GM13977 (cell line): Measurements from ENCODE around the gene ATG9A.
A peak's percentile ranks its signal among the peaks of the same experiment; 100 is the strongest.

Source experiments
- DNase-seq: peaks from one replicate; pipeline ENCODE4 v3.0.0; 2012; ENCODE audit warnings: low spot score
- in situ Hi-C: fragments of 300-500 bp; cut with MboI; formaldehyde crosslinking; loops from one replicate; pipeline ENCODE4 v1.12.0; 2022; ENCODE audit warnings: low sequenced_read_pairs, low pct_unique_long_range_greater_than_20kb, mixed read lengths, inconsistent platforms; ENCODE audit not compliant: unreplicated experiment
- TF ChIP-seq, protein P1 (sequence below): IDR thresholded peaks from 2 replicates; pipeline ENCODE4 v1.5.1; 2012; ENCODE audit warnings: mild to moderate bottlenecking, control low read depth; ENCODE audit not compliant: insufficient read depth; ENCODE audit errors: extremely low read depth, missing control alignments

Gene ATG9A

DNA sequence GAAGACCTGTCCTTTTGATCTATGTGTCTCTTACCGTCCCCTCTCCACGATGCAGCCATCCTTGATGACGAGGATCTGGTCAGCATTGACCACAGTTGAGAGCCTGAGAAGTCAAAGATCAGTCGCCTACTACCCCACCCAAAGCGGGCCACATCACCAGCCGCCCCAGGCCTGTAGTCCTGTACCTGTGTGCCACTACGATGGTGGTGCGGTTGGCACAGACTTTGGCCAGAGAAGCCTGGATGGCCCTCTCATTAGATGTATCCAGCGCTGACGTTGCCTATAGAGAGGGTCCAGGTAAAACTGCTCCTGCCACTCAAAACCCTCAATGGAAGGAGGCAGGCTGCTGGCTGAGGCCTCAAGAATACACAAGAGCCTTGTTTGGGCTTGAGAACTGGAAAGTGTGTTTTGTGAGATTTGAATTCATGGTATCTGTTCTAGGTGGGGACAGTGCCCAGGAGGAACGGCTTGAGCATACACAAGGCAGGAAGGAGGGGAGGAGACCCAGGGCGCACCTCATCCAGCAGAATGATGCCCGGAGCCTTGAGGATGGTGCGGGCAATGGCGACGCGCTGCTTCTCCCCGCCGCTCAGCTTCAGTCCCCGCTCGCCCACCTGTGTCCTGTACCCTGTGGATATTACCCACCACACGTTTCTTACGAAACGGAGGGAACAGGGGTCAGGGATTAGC, 19.1 kb downstream of the ATG9A start:
- TF ChIP-seq, protein P1, sequence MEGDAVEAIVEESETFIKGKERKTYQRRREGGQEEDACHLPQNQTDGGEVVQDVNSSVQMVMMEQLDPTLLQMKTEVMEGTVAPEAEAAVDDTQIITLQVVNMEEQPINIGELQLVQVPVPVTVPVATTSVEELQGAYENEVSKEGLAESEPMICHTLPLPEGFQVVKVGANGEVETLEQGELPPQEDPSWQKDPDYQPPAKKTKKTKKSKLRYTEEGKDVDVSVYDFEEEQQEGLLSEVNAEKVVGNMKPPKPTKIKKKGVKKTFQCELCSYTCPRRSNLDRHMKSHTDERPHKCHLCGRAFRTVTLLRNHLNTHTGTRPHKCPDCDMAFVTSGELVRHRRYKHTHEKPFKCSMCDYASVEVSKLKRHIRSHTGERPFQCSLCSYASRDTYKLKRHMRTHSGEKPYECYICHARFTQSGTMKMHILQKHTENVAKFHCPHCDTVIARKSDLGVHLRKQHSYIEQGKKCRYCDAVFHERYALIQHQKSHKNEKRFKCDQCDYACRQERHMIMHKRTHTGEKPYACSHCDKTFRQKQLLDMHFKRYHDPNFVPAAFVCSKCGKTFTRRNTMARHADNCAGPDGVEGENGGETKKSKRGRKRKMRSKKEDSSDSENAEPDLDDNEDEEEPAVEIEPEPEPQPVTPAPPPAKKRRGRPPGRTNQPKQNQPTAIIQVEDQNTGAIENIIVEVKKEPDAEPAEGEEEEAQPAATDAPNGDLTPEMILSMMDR = no peak
- in situ Hi-C loops = no loop called here
- no peak for DNase-seq

DNA sequence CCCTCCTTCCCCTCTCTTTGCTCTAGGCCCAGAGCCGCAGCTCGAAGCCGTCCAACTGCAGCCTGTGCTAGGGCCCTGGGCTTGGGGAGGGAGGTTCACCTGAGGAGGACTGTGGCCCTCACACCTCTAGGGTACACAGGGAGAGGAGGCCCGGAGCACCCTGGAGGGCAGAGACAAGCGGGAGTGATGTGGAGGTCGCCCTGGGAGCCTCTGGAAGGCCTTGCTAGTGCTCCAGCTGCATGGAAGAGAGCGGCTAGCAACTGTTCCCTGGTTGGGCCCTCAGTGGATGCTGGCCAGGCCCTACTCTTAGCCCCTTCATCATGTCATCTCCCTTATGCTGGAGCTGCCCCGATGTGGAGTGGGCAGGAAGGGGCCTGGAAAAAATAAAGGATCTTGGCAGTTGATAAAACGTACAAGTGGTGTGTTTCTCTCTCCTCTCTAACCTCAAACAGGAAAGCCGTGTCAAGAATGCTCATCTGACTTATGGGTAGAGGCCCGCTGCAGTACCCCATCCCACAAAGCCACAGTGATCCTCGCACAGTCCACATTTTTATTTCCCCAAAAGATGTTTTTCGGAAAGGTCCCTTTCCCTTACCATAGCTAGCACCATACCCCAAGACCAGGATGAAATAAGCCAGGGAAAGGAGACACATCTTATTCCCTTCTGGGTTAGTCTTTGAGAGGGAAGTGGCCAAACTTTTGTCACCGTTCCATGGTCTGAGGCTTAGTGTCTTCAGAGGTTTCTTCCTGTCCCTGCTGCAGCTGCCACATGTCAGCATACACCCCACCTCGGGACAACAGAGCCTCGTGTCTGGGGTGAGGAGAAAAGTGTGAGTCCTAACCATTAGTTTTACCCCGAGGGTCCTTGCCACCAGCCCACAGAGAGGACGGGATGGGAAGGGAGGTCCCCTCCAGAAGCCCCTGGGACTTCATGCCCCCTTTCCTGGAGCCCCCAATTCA, 19.9 kb downstream of the ATG9A start:
- TF ChIP-seq, protein P1 = no peak
- in situ Hi-C loops = loop anchor here (5.0 kb wide), 1 partner anchor 37 kb away; the partner anchor contains the start of gene SLC23A3
- DNase-seq = no peak

DNA sequence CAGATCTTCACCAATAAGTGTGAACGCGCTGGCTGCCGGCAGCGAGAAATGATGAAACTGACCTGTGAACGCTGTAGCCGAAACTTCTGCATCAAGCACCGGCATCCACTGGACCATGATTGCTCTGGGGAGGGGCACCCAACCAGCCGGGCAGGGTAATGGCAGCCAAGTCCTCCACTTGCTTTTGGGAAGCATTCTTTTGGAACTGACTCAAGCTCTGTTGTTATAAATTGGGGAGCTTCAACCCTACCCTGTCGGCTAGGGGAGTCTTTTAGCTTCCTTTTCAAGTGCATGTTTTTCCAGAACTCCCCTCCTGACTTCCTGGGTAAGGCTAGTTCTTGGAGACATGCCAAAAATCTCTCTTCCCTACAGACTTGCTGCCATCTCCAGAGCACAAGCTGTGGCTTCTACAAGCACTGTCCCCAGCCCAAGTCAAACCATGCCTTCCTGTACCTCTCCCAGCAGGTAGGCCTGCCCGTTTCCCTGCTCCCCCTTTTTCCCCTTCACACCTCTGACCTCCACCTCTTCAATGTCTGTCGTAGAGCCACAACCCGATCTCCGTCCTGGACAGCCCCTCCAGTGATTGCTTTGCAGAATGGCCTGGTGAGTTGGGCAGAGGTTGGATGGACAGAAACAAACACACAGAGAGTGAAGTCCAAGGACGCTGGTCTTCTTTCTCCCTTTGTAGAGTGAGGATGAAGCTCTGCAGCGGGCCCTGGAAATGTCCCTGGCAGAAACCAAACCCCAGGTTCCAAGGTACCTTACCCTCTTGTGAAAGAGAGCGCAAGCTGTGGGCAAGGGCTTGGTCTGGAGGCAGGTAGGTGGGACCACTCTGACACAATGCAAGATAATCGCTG, 21.3 kb downstream of the ATG9A start:
- no peak for DNase-seq
- in situ Hi-C loops = loop anchor here (5.0 kb wide), 1 partner anchor 36 kb away; the partner anchor contains the start of gene SLC23A3

DNA sequence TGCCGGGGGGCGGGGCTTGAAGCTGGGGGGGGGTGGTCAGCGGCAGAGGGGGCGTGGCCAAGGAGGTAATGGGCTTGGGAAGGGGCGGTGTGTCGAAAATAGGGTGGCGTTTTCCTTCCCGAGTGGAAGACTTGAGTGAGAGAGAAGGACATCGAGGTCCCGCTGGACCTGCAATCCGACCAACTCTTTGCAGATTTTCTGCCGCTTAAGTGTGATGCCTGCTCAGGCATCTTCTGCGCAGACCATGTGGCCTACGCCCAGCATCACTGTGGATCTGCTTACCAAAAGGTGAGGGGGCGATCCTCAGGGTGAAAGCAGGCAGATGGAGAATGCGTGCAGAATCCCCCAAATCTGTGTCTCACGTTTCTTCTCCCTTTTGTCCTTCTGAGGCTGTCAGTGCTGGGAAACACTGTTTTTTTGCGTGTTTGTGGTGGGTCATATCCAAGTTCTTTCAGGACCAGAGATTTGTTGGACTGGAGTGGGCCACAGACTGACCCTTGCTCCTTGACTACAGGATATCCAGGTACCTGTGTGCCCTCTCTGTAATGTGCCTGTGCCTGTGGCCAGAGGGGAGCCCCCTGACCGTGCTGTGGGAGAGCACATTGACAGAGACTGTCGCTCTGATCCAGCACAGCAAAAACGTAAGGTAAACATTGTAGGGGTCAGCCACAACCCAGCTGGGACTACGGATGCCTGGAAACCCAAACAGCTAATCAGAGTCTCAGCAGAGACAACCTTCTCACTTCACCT, 22.1 kb downstream of the ATG9A start:
- DNase-seq = no peak
- TF ChIP-seq, protein P1 = no peak
- in situ Hi-C loops = loop anchor here (5.0 kb wide), 1 partner anchor 35 kb away; the partner anchor contains the start of gene SLC23A3

More for the DNA sequence above, 21.3 kb downstream of the ATG9A start:
- TF ChIP-seq, protein P1 = no peak

DNA sequence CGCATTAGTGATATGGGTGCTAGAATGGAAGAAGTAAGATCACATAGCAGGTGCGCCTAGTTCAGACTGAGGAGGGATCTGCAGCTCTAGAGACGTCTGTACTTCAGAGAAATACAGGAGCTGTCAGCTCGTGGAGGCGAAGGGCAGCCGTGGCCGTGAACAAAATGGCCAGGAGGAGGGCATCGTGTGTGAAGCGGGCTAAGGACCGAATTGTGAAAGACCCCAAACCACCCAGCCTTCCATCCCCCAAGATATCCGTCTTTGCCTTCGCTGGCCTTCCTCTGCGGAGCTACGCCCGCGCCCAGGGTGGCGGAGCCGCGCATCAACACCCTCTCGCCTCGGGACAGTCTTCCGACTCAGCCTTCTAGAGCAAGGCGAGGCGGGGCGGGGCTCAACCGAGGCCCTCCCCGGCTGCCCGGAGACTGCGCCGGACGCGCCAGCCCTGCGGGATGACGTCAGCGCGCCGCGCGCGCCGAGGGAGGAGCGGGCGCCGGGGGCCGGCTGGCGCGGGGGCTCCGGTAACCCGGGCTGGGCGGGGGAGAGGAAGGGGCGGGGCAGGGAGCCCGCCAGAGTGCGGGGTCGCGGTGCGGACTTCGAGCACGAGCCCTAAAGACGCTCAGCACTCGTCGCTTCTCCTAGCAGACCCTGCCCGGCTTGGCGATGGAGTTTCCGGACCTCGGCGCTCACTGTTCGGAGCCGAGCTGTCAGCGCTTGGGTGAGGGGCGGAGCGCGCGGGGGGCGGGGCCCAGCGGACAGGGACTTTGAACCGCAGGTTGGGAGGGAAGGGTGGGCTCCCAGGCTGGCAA, 22.9 kb downstream of the ATG9A start, which contains the start of gene ZFAND2B:
ZFAND2B (plus strand) TSS at position 455 of the 806 bp plus-strand sequence; CDS start at position 661, 206 bp downstream.
- peak; percentile 99 for DNase-seq
- in situ Hi-C loops = loop anchor here (5.0 kb wide), 1 partner anchor 34 kb away; the partner anchor contains the start of gene SLC23A3

More for the DNA sequence above, 22.9 kb downstream of the ATG9A start, which contains the start of gene ZFAND2B:
- TF ChIP-seq, protein P1 = no peak
